GM19193 (cell line): Measurements from ENCODE around the gene LSAMP.

ENCODE experiments used
- POLR2A ChIP-seq: IDR thresholded peaks from 4 replicates; pipeline ENCODE4 v1.6.1; 2011; ENCODE audit not compliant: insufficient read depth, insufficient read length; ENCODE audit errors: extremely low read depth

The LSAMP gene

GRCh38 chr3:115814778-115815380 is 630.4 kb downstream of the LSAMP start:
- no peak for TF ChIP-seq POLR2A

- no peak for TF ChIP-seq POLR2A
Measured at GRCh38 chr3:115814006-115814405, 631.3 kb downstream of the LSAMP start.

GRCh38 chr3:115808816-115809215 is 636.5 kb downstream of the LSAMP start:
- TF ChIP-seq POLR2A = no peak

- no peak for TF ChIP-seq POLR2A
Measured at GRCh38 chr3:115808244-115808643, 637.0 kb downstream of the LSAMP start.

- TF ChIP-seq POLR2A = no peak
Measured at GRCh38 chr3:115806501-115806900, 638.8 kb downstream of the LSAMP start.

- TF ChIP-seq POLR2A = no peak
Measured at GRCh38 chr3:115805520-115805919, 639.8 kb downstream of the LSAMP start.

- no peak for TF ChIP-seq POLR2A
Measured at GRCh38 chr3:115804713-115805119, 640.6 kb downstream of the LSAMP start.

GRCh38 chr3:115804200-115804599 is 641.1 kb downstream of the LSAMP start:
- no peak for TF ChIP-seq POLR2A

GRCh38 chr3:115803661-115804060 is 641.6 kb downstream of the LSAMP start:
- no peak for TF ChIP-seq POLR2A

- no peak for TF ChIP-seq POLR2A
Measured at GRCh38 chr3:115800489-115801075, 644.7 kb downstream of the LSAMP start.

GRCh38 chr3:115792206-115792955 is 652.9 kb downstream of the LSAMP start:
- TF ChIP-seq POLR2A = no peak

GRCh38 chr3:115790759-115791158 is 654.5 kb downstream of the LSAMP start:
- no peak for TF ChIP-seq POLR2A

GRCh38 chr3:115789481-115789880 is 655.8 kb downstream of the LSAMP start:
- no peak for TF ChIP-seq POLR2A

- no peak for TF ChIP-seq POLR2A
Measured at GRCh38 chr3:115788921-115789470, 656.3 kb downstream of the LSAMP start.

GRCh38 chr3:115787818-115788217 is 657.5 kb downstream of the LSAMP start:
- TF ChIP-seq POLR2A = no peak

- no peak for TF ChIP-seq POLR2A
Measured at GRCh38 chr3:115785782-115786181, 659.5 kb downstream of the LSAMP start.

GRCh38 chr3:115784739-115785536 is 660.3 kb downstream of the LSAMP start:
- no peak for TF ChIP-seq POLR2A
